ENCODE results near the gene CD59. TPM values are rescaled to one million over a fixed set of nuclear protein-coding genes. Genes with fewer than 3 reads are reported as not detected.

The CD59 gene
- 100 to 1,000 TPM; 309 to 520 (median 422) TPM for total RNA-seq

- TF ChIP-seq EP300 (IDR thresholded peaks at IDR 0.05) (no peak), POLR2A (IDR thresholded peaks at IDR 0.05) (peak; percentile 70 to 92), CTCF (IDR thresholded peaks at IDR 0.05) (no peak), POLR2AphosphoS5 (IDR thresholded peaks at IDR 0.05) (peak; percentile 61 to 81 (median 71))
- Histone ChIP-seq H3K4me1 (peaks cover 47% of the 10 kb centered on the region), H3K4me3 (peak within 1 kb of the TSS; percentile 89), H3K9me3 (no peaks in the 10 kb centered on the region), H3K27me3 (no peaks in the 10 kb centered on the region), H3K27ac (peak within 1 kb of the TSS; percentile 99), H3K36me3 (peaks cover 5% of the 10 kb centered on the region)
- WGBS = 1% methylated on average over 32 of the region's 48 CpGs
- DNase-seq (ENCODE audit: low spot score in 2 of 2) = peak; percentile 98
Observed at GRCh38 chr11:33736148-33736812, at the start of gene CD59. TSS of gene CD59 (minus strand) at chr11:33736423. CDS start at chr11:33722445, 13,978 bp downstream.

GRCh38 chr11:33785609-33786008 lies 49.4 kb upstream of the CD59 start:
- TF ChIP-seq CTCF (IDR thresholded peaks at IDR 0.05) (no peak), POLR2AphosphoS5 (IDR thresholded peaks at IDR 0.05) (no peak)

GRCh38 chr11:33779849-33780528 lies 43.8 kb upstream of the CD59 start:
- H3K27me3 ChIP-seq = peaks cover 5% of the 10 kb centered on the region
- 80% methylated on average over 7 of the region's 7 CpGs for WGBS

More at GRCh38 chr11:33785609-33786008, 49.4 kb upstream of the CD59 start:
- 77% methylated on average over 3 of the region's 3 CpGs for WGBS
- Histone ChIP-seq H3K36me3 (no peaks in the 10 kb centered on the region), H3K4me1 (no peaks in the 10 kb centered on the region), H3K27ac (no peak overlapping the region), H3K4me3 (no peak overlapping the region), H3K9me3 (no peaks in the 10 kb centered on the region), H3K27me3 (peaks cover 11% of the 10 kb centered on the region)
- no peak for DNase-seq (ENCODE audit: low spot score in 2 of 2)

GRCh38 chr11:33778675-33779074 lies 42.5 kb upstream of the CD59 start:
- Histone ChIP-seq H3K36me3 (no peaks in the 10 kb centered on the region), H3K4me1 (peaks cover 14% of the 10 kb centered on the region), H3K9me3 (no peaks in the 10 kb centered on the region), H3K4me3 (no peak overlapping the region), H3K27me3 (peaks cover 5% of the 10 kb centered on the region), H3K27ac (no peak overlapping the region)
- 55% methylated on average over 5 of the region's 5 CpGs for WGBS
- TF ChIP-seq POLR2A (IDR thresholded peaks at IDR 0.05) (no peak), POLR2AphosphoS5 (IDR thresholded peaks at IDR 0.05) (no peak), CTCF (IDR thresholded peaks at IDR 0.05) (no peak), EP300 (IDR thresholded peaks at IDR 0.05) (no peak)
- DNase-seq (ENCODE audit: low spot score in 2 of 2) = no peak

More at GRCh38 chr11:33779849-33780528, 43.8 kb upstream of the CD59 start:
- Histone ChIP-seq H3K4me3 (no peak overlapping the region), H3K9me3 (no peaks in the 10 kb centered on the region), H3K4me1 (peaks cover 7% of the 10 kb centered on the region), H3K36me3 (no peaks in the 10 kb centered on the region), H3K27ac (no peak overlapping the region)
- DNase-seq (ENCODE audit: low spot score in 2 of 2) = no peak
- TF ChIP-seq POLR2A (IDR thresholded peaks at IDR 0.05) (no peak), EP300 (IDR thresholded peaks at IDR 0.05) (no peak), CTCF (IDR thresholded peaks at IDR 0.05) (no peak)

- WGBS = 72% methylated on average over 9 of the region's 9 CpGs
- TF ChIP-seq CTCF (IDR thresholded peaks at IDR 0.05) (no peak), POLR2AphosphoS5 (IDR thresholded peaks at IDR 0.05) (no peak), EP300 (IDR thresholded peaks at IDR 0.05) (no peak), POLR2A (IDR thresholded peaks at IDR 0.05) (no peak)
Observed at GRCh38 chr11:33777906-33778305, 41.7 kb upstream of the CD59 start.

More at GRCh38 chr11:33777906-33778305, 41.7 kb upstream of the CD59 start:
- no peak overlapping the region for H3K27ac ChIP-seq
- H3K27me3 ChIP-seq = peaks cover 5% of the 10 kb centered on the region
- no peaks in the 10 kb centered on the region for H3K36me3 ChIP-seq
- no peak for DNase-seq (ENCODE audit: low spot score in 2 of 2)
- H3K9me3 ChIP-seq = no peaks in the 10 kb centered on the region
- H3K4me3 ChIP-seq = no peak overlapping the region
- peaks cover 22% of the 10 kb centered on the region for H3K4me1 ChIP-seq

Data from suprapubic skin (tissue), 4 donors.